GM19324 (cell line): ENCODE measurements around the gene BHLHE41.
A peak's percentile ranks its signal among the peaks of the same experiment; 100 is the strongest.

Experiments used
- ATAC-seq: cut with Tn5 transposase; IDR thresholded peaks from one replicate; pipeline ENCODE4 v1.9.1; 2021; ENCODE audit warnings: mild to moderate bottlenecking, moderate library complexity; ENCODE audit not compliant: unreplicated experiment, low FRiP score

Gene BHLHE41

DNA sequence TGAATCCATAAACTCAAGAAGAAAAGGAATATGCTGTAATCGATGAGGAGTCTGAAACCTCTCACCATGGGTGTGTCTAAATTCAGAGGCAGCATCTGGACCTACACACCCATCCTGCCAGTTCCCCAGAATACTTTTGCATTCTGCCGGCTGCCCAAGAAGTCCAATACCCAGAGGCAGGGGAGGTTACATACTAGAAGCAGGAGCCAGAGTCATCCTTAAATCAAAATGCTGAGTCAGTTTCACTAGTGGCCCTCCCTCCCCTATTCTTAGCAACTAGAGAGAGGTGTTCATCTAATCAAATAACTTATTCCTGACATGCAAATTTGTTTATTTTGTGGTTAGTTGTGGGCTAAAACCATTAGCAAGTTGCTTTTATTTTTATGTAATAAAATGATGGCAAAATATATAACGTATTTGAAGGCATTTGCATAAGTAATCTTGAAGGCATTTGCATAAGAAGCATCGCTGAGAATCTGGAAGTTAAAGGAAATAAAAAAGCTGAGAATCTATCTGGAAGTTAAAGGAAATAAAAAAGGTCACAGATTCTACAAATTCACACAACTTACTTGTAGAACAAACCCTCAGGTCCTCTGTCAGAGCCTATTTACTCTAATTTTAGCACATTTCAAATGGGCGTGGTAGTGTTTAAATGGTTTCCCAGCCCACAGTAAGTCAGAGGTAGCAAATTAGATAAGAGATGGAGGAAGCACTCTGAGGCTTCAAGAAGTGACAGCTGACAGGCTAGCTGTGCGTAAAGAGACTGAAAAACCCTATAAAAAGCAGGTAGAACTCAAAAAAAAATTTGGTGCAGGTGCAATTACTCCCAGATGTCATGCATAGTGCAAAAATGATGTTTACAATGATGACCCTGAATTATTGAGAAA is 7.8 kb downstream of the BHLHE41 start:
- no peak for ATAC-seq

DNA sequence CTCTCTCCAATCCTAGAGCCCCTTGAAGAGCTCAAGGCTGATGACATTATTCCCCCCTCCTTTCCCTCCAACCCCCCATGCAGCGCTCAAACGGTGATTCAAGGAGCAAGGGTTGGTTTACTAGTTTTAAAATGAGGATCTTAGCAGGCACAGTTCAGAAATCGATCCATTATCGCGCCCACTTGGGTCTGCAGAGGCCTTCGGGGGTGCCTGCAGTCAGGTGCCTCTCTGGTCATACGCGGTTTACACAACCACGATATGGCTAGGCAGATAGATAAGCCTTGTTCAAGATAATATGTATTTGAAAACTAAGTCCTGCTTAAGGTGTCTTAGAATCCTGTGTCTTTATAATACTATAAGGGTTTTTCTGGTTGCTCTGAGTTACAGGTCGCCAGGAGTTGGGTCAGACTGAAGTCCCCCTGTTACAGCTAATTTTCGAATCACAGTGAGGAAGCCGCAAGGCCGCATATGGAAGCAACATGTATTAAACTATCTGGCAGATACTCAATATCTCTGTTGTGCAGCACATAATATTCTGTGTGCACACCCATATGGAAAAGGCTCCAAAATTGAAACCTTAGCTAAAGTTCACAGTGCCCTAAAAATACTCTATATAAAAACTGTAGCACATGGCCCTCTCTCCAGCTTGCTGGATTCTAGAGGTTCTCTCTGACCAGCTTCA is 10.0 kb downstream of the BHLHE41 start:
- no peak for ATAC-seq

DNA sequence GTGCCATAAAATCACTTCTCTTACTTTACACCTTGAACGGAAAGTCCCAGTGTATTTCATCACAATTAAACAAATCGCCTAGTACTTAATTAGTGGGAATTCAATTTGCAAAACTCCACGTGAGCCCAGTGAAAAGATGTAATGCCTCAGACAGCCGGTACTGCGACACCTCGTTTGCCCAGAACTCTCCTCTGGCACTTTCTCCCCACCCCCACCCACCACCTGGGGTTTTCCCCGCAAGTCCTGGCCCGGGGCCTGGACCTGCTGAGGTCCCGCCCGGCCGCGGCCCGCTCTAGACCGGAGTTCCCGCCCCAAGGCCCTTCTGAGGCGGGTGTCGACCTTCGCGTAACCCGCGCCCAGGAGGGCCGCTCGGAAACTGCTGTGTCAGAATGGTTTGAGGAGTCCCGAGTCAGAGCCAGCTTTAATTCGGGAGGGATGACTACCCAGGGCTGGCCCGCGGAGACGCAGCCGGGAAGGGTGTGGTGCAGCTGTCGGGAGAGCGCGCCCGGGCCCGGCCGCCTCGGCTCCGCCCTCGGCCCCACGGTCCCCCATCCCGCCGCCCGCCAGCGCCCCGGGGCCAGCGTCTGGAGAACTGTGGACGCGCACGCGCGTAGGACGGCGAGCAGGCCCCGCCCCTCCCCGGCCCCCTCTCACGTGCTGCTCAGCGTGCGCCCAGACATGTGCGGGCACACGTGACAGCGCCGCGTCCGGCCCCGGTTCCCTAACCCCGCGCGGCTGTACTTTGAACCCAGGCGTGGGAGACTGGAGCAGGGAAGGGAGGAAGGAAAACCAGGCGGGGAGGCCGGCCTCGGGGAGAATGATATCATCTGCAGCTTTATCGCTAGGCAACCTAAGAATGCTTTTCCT is 10.8 kb downstream of the BHLHE41 start:
- ATAC-seq: peak; percentile 84

DNA sequence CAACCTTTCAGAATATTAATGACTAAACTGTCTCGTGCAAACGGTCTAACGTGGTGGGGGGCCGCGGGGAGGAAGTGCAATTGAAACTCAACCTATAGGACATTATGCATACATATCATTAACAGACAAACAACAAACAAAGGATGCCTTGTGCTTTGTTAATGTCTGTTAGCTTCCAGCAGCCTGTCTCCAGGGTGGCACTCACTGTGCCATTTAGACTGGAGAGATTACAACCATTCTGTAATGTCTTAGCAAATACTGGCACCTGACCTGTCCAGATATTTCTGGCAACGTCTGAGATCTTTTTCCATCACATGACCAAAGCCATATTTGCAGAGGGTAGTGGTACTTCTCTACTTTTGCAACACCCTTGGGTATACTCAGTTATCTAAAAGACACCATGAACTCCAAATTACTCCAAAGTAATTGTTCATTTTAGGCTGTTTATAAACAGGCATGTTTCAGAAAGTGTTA is 11.6 kb downstream of the BHLHE41 start:
- no peak for ATAC-seq

DNA sequence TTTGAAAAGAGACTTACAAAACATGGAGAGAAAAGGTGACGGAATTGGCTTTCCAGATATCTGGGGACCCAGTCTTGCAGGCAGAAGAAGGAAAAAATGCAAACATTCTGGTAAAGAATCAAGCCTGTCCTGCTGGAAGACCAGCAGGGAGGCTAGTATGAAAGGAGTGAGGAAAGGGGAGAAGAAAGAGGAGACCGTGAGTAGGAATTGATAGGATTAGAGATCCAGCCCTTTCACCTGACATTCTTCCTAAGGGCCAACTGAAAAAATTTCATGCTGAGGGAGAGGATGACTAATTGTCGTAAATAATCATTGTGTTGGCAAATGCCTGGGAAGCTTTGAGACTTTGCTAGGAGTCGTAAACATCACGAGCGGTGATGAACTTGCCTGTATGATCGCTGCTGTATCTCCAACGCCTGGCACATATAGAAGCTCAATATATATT is 12.1 kb downstream of the BHLHE41 start:
- no peak for ATAC-seq

DNA sequence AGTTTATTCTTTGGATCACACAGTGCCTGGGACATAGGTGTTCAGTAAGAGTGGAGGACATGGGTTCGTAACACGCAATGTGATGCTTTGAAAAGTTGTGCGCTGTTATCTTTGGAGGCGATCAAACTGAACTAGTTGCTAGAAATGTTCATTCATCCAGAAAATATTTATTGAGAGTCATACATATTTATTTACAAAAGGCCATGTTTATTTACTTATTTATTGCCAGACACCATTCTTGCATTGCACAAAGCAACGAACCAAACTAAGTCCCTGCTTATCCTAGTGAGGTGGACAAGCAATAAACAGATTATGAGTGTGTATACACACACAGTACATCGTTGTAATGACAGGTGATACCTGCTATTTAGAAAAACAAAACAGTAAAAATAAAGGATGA is 12.6 kb downstream of the BHLHE41 start:
- ATAC-seq: no peak

DNA sequence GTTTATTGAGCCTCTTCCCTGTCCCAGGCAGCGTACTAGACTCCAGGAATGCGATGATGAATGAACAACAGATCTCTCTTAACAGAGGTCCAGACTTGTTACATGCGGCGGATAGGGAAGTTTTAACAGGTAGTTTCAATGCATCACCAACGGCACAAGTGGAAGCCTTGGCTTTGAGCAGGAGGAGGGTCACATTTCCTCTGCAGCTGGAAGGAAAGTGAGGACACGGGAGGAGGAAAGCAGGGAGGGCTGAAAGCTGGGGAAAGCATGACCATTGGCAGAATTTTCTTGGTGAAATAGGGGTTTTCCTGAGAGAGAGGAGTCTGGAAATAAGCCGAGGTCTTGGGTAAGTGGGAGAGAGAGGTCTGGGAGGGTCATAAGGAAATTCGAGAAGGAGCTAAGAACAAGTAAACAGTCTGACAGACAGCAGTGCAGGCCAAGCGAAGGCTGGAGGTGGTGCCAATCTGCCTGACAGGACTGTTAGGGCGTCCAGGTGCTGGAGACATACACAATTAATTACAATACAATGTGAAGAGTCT is 15.4 kb downstream of the BHLHE41 start:
- no peak for ATAC-seq

DNA sequence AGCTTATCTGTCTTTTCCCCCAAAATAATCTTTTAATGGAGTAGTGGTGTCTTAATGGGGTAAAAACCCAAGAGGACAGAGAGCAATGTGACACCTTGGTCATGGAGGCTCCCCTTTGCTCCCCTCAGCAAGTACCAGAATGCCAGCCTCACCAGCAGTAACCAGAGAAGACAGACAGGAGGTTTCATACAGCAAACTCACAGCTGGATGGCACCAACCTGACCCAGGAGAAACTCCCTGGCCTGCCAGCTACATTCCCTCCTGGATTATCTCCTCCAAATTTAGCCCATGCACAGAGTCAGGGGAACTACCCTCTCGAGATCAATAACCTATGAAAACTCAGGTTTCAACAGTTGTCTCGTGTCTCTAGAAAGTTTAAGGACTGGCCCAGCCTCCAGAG is 15.9 kb downstream of the BHLHE41 start:
- no peak for ATAC-seq

DNA sequence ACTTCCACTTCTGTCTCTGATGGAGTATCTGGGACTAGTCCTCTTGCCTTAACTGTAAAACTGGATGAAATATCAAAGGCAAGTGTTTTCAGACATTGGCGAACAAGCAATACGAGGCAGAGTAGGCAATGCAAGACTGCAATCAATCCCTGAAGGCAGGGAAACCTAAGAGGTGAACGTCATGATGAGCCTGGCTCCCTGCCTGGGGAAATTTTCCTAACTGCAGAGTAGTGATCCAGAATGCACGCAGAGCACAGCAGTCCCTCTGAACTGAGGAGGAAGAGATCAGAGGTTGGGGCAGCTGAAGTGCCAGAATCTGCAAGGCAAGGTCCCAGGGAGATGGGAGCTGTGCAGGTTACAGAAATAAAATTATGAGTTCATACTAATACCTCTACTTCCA is 18.5 kb downstream of the BHLHE41 start:
- ATAC-seq: no peak

DNA sequence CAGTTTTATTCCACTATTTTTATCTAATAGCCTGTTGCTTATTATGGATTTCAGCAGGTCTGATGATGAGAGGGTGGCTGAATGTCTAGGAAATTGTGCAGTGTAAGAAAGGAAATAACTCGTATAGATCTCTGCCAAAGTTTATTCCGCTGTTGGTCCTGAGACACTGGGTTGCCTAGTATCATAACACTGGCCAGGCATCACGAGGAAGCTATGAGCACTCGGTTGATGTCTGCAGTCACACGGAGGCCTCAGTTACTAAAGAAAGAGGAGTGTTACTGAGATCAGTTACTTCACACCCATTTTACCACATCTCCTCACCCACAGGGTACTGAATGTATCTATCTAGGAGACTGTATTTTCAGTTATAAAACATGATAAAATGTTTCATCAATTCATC is 21.9 kb downstream of the BHLHE41 start:
- no peak for ATAC-seq

DNA sequence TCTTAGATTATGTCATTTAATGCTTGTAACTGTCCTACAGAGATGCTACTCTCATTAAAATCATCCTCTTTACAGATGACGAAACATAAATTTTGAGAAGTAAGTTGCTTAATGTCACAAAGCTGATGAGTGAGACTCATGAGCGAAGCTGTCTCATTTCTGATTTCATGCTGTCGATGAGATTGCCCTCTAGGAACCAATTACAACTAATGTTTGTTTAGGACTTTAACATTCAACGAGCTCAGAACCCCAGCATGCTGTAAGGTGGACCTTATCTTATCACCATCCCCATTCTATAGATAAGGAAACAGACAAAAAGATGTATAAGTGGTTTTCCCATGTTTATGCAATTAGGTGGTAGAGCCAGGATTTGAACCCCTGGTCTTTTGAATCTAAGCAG is 23.1 kb downstream of the BHLHE41 start:
- ATAC-seq: no peak

DNA sequence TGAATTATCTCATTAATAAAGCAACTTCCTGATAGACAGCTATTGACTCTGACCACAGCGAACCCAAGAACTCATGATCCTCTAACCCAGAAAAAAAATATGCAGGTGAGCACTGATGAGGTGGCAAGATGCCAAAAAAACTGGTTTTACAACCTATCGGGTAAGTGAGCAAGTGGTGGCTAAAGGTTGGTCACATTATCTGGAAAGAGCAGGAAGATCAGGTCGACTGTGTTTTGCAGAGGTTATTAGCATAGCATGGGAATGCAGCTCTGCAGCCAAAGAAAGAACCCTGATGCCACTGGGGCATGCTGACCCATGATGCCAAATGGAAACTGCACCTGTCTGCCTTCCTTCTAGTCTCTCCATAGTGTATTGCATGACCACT is 23.5 kb downstream of the BHLHE41 start:
- no peak for ATAC-seq

DNA sequence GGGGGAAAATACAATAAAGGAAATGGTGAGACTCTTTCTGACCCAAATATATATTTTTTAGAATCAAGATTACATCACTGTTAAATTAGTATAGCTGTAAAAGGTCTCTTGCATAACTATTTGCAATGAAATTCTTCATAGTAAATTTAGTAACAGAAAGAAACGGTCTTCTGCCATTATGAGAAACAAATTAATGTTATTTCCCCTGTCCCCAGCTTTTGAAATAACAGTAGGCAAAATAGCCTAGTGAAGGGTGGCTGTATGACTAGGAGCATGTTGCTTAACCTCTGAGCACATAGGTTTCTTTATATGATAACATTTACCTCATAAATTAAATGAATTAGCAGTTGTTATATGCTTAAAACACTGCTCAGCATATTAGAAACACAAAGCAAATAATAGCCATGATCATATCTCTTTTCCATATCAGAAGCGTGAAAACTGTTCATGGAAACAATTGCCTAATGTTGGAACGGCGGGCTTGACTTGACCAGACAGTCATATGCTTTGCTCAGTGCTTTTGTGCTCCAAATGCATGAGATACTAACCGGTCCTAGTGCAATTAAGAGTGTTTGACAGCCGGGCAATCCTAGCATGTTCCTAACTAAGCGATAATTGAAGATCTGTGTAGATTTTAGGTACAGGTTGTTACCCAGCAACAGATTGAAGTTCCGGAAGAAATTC is 24.0 kb downstream of the BHLHE41 start:
- no peak for ATAC-seq

DNA sequence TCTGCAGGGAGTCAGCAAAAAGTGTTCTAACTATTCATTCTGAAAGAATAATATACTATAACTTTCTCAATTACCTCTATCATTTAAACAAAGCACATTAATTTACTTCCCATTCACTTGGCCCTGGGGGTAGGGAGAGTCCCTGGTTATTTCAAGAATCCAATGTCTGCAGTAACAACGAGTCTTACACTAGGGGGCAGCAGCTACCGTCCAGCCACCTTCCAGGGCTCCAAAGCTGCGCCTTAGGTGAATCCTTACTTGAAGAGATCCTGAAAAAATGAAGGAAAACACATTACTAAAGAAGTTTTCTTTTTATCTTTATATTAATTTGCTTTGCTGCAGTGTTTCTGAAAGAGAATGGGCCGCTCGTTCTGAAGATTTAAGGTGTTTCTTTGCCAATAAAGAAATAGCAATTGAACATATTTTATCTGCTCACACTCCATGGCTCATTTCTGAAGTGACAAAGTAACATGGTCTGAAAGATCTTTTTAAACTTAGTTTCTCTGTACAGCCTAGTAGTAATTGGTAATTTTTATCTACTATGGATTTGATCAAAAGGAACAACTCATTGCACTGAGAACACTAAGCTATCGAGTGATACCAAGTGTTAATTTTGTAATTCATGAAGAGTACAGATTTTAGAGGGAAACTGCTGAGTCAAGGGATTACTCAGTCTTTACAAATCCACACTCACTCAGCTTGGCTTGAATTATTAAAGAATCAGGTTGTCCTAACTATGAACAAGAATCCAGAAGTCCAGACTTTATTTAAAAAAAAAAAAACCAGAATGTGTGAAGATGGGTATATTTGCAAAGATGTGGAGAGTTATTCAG is 27.6 kb downstream of the BHLHE41 start:
- ATAC-seq: no peak

DNA sequence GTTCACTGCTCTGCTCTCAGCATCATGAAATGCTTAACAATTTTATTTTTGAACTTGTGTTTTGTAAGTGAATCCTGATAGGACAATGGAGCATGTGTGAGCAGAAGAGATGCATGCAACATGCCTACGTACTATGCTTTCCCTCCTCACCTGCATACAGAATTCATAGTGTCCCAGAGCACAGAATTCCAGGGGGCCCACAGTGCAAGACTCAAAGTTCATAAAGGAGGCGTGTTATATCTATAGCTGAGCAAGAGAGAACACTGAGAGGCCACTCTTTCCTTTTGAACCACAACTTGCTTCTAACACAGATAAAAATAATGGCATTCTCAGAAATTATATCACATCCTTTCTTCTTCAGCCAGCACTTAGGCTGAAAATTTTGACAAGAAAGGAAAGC is 28.8 kb downstream of the BHLHE41 start:
- no peak for ATAC-seq

DNA sequence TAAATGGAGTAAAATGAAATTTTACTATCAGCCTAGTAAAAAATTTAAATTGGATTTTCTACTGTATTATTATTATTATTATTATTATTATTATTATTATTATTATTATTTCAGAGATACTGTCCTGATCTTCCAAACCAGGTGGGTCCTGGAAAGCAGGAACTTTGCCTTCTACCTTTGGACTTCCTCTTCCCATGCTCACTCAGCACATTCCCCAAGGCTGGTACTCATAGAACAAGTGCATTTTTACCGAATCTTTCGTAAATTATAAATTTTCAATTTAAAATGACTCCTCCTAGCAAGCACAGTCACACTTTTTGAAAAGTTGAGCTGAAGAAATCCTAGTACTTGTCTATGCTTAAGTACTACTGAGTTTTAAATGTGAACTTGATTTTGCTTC is 29.7 kb downstream of the BHLHE41 start:
- ATAC-seq: no peak

DNA sequence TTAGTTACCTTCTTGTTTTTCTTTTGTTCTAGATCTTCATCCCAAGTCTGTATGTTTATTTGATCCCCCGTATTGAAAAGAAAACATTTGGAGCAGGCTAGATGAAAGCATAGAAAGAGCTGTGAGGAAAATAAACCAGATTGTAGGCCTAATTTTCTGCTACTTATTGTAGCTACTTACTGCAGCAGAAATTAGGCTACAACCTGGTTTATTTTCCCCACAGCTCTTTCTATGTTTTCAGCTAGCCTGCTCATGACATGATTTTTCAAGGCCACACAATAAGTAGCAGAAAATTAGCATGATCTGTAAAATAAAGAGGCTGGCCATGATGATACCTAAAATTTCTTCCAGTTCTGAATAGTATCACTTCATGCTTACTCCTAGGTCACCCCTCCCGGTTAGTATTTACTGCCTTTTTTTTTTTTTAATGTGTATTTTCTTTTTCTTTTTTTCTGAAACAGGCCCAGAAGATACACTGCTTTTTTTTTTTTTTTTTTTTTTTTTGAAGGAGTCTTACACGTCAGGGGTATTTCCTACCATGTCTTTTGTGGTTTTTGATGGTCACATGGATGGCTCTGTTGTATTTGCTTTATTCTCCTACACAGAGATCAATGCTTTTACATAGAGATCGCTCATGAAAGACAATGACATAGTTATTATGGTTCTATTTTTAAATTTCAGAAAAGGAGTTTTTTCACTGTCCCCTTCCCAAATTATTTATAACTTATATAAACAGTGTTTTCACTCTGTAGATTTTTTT is 32.3 kb downstream of the BHLHE41 start:
- no peak for ATAC-seq

DNA sequence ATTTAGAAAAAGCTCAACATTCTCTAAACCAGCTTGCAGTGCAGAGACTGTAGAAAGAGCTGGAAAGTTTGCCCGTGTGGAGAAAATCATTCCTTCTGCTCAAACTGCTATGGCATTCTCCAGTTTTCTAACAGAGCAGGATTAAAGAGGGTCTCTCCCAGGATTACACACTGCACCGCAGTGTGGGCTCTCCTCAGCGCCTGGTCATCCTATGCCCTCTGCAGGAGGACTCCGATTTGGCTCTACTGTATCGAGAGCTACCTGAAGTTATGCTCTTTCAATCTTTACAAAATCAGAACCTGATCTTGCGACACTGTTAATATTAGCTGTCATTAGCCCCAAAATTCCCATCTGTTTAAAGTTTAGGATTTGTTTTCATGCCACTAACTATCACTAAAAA is 33.0 kb downstream of the BHLHE41 start:
- ATAC-seq: no peak
